Mesothelial cell of epicardium (in vitro differentiated cells): ENCODE results near the gene WASHC3. TPM values are rescaled to one million over a fixed set of nuclear protein-coding genes. Genes with fewer than 3 reads are reported as not detected.

Experiments
- DNase-seq, 2 experiments: peaks; one replicate each; pipeline ENCODE4 v3.0.0; 2021; ENCODE audit warnings: low spot score in 2 of 2; ENCODE audit not compliant: unreplicated experiment in 2 of 2
- H3K27ac Mint-ChIP-seq: 2 replicates; pipeline ENCODE4 v1.8.0; 2021; ENCODE audit warnings: mixed read lengths
- H3K27me3 Mint-ChIP-seq: 2 replicates; pipeline ENCODE4 v1.8.0; 2021; ENCODE audit warnings: low read depth, mixed read lengths
- H3K36me3 Mint-ChIP-seq: 2 replicates; pipeline ENCODE4 v1.8.0; 2021; ENCODE audit warnings: mixed read lengths
- H3K4me1 Mint-ChIP-seq: 2 replicates; pipeline ENCODE4 v1.8.0; 2021; ENCODE audit warnings: mixed read lengths
- H3K4me3 Mint-ChIP-seq: 2 replicates; pipeline ENCODE4 v1.8.0; 2021; ENCODE audit warnings: mild to moderate bottlenecking, moderate library complexity, mixed read lengths
- H3K9me3 Mint-ChIP-seq: 2 replicates; pipeline ENCODE4 v1.8.0; 2021; ENCODE audit warnings: mixed read lengths
- CTCF ChIP-seq: fragments of 200-600 bp; sonication (generic); IDR thresholded peaks from one replicate; pipeline ENCODE4 v1.5.0; 2021; ENCODE audit warnings: antibody characterized with exemption; ENCODE audit not compliant: unreplicated experiment
- total RNA-seq: library from RNA; stranded (reverse); gene quantifications from 3 replicates; pipeline ENCODE4 v1.2.1, GENCODE V29; 2021

WASHC3 gene
- total RNA-seq, 1 donor from 2014 or later, result 28.5 TPM

GRCh38 chr12:102059343-102059742, 2.4 kb downstream of the WASHC3 start:
- peaks cover 34% of the 10 kb centered on the region for H3K36me3 Mint-ChIP-seq
- no peak for TF ChIP-seq CTCF
- no peak for DNase-seq
- peaks cover 10% of the 10 kb centered on the region for H3K9me3 Mint-ChIP-seq
- peaks cover 9% of the 10 kb centered on the region for H3K4me1 Mint-ChIP-seq
- H3K27ac Mint-ChIP-seq, result no peak overlapping the region
- H3K4me3 Mint-ChIP-seq, result no peak overlapping the region
- no peaks in the 10 kb centered on the region for H3K27me3 Mint-ChIP-seq

GRCh38 chr12:102054345-102054744, 7.4 kb downstream of the WASHC3 start:
- H3K27ac Mint-ChIP-seq, result no peak overlapping the region
- H3K27me3 Mint-ChIP-seq, result no peaks in the 10 kb centered on the region
- H3K4me1 Mint-ChIP-seq, result peaks cover 14% of the 10 kb centered on the region
- H3K4me3 Mint-ChIP-seq, result no peak overlapping the region
- no peak for DNase-seq
- TF ChIP-seq CTCF, result no peak
- H3K36me3 Mint-ChIP-seq, result peaks cover 50% of the 10 kb centered on the region
- peaks cover 10% of the 10 kb centered on the region for H3K9me3 Mint-ChIP-seq

GRCh38 chr12:102053062-102053349, 8.8 kb downstream of the WASHC3 start:
- Mint-ChIP-seq H3K27ac (no peak overlapping the region), H3K36me3 (peaks cover 47% of the 10 kb centered on the region), H3K27me3 (no peaks in the 10 kb centered on the region), H3K9me3 (peaks cover 5% of the 10 kb centered on the region), H3K4me3 (no peak overlapping the region), H3K4me1 (peaks cover 14% of the 10 kb centered on the region)
- no peak for DNase-seq
- TF ChIP-seq CTCF, result no peak

- H3K27me3 Mint-ChIP-seq, result no peaks in the 10 kb centered on the region
- peak overlapping the region; percentile 60 for H3K27ac Mint-ChIP-seq
- no peak overlapping the region for H3K4me3 Mint-ChIP-seq
- peaks cover 41% of the 10 kb centered on the region for H3K36me3 Mint-ChIP-seq
- TF ChIP-seq CTCF, result no peak
- H3K9me3 Mint-ChIP-seq, result peaks cover 5% of the 10 kb centered on the region
- DNase-seq, result no peak
- H3K4me1 Mint-ChIP-seq, result peaks cover 14% of the 10 kb centered on the region
Measured at GRCh38 chr12:102052192-102053061, 9.4 kb downstream of the WASHC3 start.

DNA sequence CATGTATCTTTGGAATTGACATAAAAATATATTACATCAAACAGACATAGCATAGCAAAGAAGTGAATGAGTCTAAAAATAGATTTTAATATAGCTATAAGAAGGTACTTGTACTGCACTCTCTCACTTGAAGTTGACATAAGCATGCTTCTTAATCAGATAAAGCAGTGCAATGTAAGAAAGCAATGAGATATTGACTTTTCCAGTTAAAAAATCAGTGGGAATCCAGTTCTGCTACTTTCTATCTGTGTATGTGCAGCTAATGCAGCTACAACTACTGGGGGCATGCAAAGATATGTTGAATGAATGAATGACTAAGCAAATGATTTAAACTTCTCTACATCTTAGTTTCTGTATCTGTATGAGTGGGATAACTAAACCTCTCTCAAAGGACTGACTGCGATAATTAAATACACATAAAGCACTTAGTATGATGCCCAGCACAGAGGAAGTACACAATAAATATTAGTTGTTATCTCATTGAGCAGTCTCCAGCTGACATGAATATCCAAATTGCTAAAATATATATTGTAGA, 10.3 kb downstream of the WASHC3 start:
- peaks cover 33% of the 10 kb centered on the region for H3K36me3 Mint-ChIP-seq
- H3K4me3 Mint-ChIP-seq, result no peak overlapping the region
- peaks cover 5% of the 10 kb centered on the region for H3K9me3 Mint-ChIP-seq
- H3K4me1 Mint-ChIP-seq, result peaks cover 14% of the 10 kb centered on the region
- H3K27ac Mint-ChIP-seq, result peak overlapping the region; percentile 60
- DNase-seq, result no peak
- no peaks in the 10 kb centered on the region for H3K27me3 Mint-ChIP-seq
- TF ChIP-seq CTCF, result no peak
